RWPE1 (cell line): ENCODE data around the gene SAMD11.

ENCODE experiments used
- CTCF ChIA-PET: fragments of 350-600 bp; sonication (Branson Sonifier 250); formaldehyde crosslinking; extraction: SDS; loops from one replicate; lab custom pipeline; 2021; lab: Yijun Ruan, JAX
- POLR2A ChIA-PET: fragments of 400-600 bp; formaldehyde crosslinking; extraction: SDS; loops from one replicate; lab custom pipeline; 2020; ENCODE audit warnings: antibody characterized with exemption; ENCODE audit not compliant: low non-redundant PET; lab: Yijun Ruan, JAX
- DNase-seq: peaks from one replicate; pipeline ENCODE4 v3.0.0; 2012; ENCODE audit warnings: low spot score
- H3K27ac ChIP-seq: fragments of 450-650 bp; 2 replicates; pipeline ENCODE4 v1.5.1; 2017
- TF ChIP-seq, protein P1 (sequence below): fragments of 450-650 bp; conservative IDR thresholded peaks from 2 replicates; pipeline ENCODE4 v1.5.1; 2017; ENCODE audit warnings: low read depth, mild to moderate bottlenecking

Gene SAMD11

GRCh38 chr1:991895-992294 lies 68.2 kb downstream of the SAMD11 start:
- H3K27ac ChIP-seq: no peak overlapping the region
- ChIA-PET CTCF (interaction anchor here (0.7 to 0.8 kb wide), 2 partner anchors 8 to 10 kb away, joined by 3 to 4 read pairs; no protein-coding TSS in a partner anchor), POLR2A (no interaction called here)
- TF ChIP-seq, protein P1, sequence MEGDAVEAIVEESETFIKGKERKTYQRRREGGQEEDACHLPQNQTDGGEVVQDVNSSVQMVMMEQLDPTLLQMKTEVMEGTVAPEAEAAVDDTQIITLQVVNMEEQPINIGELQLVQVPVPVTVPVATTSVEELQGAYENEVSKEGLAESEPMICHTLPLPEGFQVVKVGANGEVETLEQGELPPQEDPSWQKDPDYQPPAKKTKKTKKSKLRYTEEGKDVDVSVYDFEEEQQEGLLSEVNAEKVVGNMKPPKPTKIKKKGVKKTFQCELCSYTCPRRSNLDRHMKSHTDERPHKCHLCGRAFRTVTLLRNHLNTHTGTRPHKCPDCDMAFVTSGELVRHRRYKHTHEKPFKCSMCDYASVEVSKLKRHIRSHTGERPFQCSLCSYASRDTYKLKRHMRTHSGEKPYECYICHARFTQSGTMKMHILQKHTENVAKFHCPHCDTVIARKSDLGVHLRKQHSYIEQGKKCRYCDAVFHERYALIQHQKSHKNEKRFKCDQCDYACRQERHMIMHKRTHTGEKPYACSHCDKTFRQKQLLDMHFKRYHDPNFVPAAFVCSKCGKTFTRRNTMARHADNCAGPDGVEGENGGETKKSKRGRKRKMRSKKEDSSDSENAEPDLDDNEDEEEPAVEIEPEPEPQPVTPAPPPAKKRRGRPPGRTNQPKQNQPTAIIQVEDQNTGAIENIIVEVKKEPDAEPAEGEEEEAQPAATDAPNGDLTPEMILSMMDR: no peak
- no peak for DNase-seq

DNA sequence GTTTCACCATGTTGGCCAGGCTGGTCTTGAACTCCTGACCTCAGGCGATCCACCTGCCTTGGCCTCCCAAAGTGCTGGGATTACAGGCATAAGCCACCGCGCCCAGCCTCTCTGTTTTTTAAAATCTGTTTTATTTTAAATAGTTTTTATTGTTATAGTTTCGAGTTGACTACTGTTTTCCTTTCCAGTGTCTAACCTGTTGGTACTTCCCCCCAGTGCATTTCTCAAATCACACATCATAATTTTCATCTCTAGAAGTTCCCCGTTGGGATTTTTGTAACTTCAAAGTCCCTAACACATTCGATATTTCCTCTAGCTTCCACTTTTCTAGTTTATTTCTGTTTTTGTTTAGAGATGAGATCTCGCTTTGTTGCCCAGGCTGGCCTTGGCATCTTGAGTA lies 68.6 kb downstream of the SAMD11 start:
- ChIA-PET CTCF (interaction anchor here (0.5 to 0.8 kb wide), 3 partner anchors 8 to 48 kb away, joined by 3 to 5 read pairs (median 4); no protein-coding TSS in a partner anchor), POLR2A (no interaction called here)
- no peak for DNase-seq
- no peak overlapping the region for H3K27ac ChIP-seq
- TF ChIP-seq, protein P1: no peak

DNA sequence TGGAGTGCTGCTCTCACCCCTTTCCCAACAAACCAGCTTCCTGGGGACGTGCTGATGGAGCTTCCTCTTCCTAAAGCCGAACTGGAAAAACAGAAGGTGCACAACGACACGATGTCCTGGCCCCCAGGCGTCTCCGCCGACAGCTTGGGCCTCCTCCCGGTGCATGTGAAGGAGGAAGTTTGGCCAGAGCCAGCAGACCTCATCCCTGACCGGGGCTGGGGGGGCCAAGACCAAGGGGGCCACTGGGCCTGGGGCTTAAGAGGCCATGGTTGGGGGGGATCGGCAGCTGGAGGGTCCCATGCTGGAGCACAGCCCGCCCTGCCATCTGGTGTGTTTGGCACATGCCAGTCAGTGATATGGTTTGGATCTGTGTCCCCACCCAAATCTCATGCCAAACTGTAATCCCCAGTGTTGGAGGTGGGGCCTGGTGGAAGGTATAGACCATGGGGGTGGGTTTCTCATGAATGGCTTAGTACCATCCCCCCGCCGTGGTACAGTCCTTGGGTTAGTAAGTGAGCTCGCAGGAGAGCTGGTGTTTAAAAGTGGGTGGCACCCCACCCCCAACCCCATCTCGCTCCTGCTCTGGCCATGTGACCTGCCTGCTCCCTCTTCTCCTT lies 69.8 kb downstream of the SAMD11 start:
- no peak overlapping the region for H3K27ac ChIP-seq
- ChIA-PET CTCF (interaction anchor here (0.6 to 2.3 kb wide), 4 partner anchors 9 to 512 kb away, joined by 3 to 17 read pairs (median 3); no protein-coding TSS in a partner anchor), POLR2A (no interaction called here)
- no peak for DNase-seq
- TF ChIP-seq, protein P1: no peak
